ENCODE data around the gene FAM229A.

The FAM229A gene

DNA sequence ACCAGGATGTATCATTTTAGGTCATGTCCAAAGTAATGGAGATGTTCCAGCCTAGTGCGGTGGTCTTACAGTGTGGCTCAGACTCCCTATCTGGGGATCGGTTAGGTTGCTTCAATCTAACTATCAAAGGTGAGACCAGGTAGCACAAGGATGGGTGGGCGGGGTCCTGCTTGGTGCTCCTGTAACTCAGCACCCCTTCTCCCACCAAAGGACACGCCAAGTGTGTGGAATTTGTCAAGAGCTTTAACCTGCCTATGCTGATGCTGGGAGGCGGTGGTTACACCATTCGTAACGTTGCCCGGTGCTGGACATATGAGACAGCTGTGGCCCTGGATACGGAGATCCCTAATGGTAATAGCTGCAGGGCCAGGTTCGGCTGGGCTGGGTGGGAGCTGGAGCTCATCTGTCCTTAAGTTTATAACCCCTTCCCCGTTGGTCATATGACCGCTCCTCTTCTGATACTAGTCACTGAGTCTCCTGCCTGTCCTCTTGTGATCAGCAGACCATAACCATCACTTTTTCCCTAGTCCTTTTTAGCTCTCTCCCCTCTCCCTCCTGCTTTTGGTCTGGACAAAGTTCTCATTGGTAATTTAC lies 31.6 kb downstream of the FAM229A start:
- DNase-seq (ENCODE audit: low spot score), result no peak

DNA sequence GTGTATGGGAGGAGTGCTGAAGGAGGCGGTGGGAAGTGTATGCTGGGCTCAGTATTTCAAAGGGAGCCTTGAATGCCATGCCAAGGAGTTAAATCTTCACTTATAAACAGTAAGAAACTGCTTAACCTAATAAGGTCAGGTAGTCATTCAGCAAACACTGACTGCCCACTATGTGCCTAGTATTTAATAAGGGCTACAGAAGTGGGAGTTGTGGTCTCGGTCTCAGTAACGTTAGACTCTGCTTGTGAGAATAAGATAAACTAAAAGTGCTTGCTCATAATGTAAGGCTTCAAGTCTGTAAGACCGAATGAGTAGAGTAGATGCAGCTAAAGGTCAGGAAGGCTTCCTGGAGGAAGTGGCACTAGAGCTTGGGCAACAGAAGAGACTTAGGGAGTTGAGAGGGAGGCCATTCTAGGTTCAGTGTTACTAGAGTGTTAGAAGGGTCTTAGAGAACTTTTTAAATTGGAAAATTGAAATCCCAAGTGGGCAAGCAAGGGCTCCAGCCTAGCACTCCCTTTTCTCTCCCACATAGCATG lies 32.3 kb downstream of the FAM229A start:
- no peak for DNase-seq (ENCODE audit: low spot score)

DNA sequence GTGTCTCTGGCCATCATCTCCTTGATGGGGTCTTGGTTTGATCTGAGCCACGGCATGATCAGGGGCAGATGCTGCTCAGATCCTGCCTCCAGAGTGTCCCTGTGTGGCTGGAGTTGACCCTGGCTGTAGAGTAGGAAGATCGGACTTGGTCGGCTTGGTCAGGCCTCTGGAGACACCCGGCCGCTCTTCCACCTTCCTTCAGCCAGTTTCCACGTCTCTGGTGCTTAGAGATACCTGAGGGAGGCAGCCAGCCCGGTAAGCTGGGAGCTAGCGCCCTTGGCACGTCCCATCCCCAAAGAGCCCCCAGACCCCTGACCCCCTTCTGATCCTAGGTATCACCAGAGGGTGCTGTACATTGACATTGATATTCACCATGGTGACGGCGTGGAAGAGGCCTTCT lies 35.1 kb downstream of the FAM229A start:
- DNase-seq (ENCODE audit: low spot score), result no peak

DNA sequence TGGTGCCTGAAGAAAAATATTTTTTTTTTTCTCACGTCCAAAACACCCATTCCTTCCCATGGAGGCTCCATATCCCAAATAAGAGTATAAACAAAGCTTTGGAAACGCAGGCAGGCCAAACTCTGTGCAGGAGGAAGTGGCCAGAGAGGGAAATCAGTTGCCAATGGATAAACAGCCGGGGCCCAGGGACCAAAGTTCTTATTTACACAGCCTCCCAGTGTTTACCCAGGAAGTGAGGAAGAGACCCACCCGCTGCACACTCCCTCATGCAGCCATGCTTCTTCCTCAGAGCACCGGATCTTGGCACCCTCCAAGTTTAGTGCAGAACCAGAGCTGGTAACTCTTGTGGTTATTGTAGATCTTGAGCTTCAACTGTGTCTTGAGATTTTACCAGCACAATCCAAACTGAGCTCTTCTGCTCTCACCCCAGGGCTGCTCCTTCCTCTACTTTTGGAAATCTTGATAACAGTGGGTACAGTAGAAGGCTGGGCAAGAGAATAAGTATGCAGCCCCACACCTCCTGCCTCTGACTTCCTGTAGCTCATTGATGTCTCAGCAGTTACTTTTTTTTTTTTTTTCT lies 40.5 kb downstream of the FAM229A start:
- no peak for DNase-seq (ENCODE audit: low spot score)

DNA sequence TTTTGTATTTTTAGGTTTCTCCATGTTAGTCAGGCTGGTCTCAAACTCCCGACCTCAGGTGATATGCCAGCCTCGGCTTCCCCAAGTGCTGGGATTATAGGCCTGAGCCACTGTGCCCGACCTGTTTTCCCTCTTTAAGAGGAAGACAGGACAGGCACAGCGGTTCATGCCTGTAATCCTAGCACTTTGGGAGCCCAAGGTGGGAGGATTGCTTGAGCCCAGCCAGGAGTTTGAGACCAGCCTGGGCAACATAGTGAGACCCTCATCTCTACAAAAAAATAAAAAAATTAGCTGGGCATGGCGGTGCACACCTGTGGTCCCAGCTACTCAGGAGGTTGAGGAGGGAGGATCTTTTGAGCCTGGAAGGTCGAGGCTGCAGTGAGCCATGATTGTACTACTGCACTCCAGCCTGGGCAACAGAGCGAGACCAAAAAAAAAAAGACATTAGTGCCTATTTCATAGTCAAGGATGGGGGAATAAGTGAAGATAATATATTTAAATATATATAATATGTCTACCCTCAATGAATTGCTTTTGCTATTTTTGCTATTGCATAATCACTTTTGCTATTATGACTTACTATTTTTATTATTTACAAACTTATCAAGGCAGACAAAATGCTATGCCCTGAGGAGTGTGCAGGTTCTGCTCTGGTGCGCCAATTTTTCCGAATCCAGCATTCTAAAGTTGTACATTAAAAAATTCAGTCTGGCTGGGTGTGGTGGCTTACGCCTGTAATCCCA lies 44.0 kb downstream of the FAM229A start:
- DNase-seq (ENCODE audit: low spot score), result no peak

DNA sequence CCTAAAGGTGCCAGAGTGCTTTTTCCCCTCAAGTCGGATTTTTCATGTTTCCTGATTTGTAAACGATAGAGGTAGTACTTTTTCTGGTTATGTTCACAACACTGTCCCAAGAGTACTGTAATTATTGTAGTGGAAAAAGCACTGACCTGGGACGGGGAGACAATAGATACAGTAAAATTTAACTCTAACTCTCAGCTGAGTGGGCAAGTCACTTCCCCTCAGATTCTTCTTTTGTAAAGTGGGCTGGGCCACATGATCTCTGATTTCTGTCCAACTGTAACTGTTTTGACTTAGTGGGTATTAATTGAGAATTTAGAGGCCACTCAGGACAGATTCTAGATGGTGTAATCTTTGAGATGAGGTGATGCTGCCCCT lies 45.4 kb downstream of the FAM229A start:
- DNase-seq (ENCODE audit: low spot score), result no peak

DNA sequence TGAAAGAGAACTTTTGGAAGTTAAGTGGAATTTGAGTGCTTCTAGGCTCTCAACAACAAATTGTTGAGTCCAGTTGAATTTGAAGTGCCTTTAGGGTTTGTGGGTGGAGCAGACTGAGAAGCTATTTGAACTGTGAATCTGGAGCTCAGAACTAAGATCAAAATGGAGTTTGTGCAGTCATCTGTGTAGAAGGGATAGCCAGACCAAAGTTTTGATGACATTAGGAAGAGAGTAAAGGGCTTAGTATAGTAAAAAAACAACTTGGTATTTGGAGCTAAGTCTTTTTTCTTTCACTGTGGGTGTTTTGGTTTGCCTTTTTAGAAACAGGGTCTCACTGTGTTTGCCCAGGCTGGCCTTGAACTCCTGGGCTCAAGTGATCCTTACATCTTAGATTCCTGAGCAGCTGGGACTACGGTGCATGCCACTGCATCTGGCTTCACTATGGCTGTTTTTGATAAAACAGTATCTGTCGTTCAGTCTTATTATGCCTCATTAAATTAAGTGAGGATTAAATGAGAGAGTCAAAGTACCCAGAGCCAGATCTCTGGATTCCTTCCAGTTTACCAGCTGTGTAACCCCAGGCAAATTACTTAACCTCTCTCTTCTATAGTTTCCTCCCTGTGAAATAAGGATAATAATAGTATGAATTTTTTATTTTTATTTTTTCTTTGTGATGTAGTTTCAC lies 50.4 kb downstream of the FAM229A start:
- no peak for DNase-seq (ENCODE audit: low spot score)

All from RKO (cell line).